ENCODE data around the gene DSCAM.

DSCAM gene

DNA sequence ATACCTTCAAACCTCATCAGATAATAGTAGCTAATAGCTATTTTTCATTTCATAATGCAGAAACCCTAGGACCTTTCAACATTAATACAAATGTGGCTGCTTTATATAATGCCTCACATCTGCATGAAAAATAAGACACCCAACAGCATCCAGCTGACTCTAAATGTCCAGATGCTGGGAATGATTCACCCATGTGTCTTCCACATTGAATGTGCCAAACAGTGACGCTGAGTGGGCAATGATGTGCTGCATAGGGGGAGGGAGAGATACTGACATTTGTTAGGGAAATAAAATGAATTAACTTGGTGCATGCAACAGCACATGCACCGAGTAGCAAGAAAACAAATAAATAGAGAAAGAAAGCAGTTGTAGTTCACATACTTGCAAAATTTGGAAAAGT, 199.3 kb downstream of the DSCAM start:
- no peak for DNase-seq

DNA sequence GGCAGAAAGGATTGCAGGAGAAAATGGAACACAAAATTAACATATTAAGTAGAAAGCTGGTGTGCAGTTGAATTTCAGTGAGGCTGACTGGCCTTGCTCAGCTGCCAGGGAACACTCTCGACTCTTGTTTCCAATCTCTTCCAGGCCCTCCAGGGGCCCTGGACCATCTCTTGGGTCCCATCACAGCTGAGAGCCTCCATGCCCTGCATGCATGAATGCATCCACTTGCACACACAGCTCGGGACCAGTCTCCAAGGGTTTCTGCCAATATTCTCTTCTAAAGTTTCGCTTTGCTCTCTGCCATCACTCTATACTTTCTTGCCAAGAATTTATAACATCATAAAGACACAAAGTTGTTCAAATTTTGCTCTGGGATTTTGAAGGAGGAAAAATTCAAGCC, 200.3 kb downstream of the DSCAM start:
- DNase-seq: no peak

DNA sequence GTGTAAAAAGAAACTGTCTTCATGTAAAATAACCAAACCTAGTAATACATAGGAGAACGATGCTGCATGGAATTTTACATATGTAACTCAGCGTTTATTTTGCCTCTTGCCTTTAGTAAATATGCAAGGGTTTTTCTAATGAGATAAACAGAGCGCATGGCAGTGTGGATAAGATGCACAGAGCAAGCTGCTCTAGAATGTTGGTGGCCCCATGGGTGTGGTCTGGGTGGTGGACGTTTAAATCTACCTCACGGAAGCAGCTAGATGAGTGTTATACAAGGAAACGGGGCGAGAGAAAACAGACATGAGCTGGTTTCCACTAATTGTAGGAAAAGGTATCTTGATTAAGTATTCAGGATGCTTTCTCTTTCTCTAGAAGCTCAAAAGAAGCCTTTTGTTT, 205.9 kb downstream of the DSCAM start:
- no peak for DNase-seq

DNA sequence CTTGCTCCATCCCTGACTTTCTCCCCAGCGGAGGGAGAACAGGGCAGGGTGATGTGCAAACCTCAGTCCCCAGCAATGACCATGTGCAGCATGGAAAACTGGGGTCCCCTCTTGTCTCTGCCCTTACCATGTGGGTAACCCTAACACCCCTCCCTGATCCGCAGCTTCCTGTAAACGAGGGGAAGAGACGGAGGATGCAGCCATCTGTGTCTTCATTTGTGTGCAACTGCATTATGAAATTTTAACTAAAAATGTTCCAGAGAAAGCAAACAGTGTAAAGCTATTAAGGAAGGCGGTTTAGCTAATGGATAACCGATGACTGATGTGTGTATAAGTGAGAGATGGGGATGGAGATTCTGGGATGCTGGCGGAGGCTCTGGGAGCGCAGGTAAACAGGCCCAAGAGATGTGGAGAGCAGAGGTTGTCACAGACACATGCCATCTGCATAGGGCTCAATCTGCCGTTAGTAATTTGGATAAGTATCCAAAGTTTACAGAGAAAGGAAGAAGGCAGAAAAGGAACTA, 206.6 kb downstream of the DSCAM start:
- DNase-seq: peak in 1 of 2 experiments; percentile 47

DNA sequence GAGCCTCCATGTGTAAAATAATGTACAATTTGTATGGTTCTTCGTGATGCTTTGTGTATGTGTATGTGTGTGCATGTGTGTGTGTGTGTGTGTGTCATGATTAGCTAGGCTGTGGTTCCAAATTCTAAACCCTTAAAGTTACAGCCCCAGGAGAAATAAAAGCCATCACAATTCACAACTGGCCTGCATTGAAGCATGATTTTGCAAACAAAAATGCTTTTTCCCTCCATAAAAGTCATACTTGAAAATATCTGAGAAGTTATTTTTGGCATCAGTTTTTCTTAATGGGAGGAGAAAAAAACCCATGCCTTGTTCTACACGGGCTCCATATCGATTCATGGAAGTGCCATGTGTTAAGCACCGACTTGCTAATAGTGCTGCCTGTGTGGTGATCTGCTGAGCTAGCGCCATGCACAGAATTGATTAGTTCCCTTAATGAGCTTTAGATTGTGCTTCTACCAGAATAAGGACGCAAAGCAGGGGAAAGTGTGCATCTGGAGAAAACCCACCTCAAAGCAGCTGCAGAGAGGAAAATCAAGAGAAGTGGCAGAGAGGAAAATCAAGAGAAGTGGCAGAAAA, 207.3 kb downstream of the DSCAM start:
- peak in 1 of 2 experiments; percentile 28 for DNase-seq

DNA sequence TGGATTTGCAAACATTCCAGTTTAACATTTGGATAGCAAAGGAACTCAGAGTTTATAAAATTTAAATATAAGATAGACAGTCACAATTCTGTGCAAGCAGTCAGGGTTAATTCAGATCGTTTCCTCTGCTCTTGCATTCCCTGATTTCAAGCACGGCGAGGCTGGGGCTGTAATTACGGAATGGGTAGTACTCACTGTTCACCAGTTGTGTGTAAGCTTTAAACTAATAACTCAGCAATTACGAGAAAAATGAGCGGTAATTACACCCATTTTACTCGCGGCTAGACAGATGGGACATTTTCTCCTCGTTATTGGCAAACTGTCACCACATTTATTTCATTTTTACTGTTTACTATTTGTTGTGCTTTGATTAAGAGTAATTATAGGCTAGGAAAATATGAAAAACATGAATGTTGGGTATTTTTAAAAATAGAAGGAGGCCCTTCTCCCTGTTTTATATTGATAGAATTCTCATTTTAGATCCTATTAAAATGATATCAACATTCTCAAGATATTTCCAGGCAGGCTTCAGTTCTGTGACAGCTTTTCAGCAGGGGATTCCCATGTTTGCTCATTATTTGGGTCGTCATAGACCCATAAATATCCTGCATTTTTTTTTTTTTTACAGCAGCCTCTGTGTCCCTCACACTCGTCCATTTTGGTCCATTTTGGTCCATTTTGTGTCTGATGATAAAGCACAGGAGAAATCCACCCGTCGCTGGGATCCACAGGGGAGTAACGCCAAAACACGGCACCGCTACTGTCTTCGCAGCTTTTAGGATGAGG, 208.3 kb downstream of the DSCAM start:
- peak; percentile 88 to 91 for DNase-seq

DNA sequence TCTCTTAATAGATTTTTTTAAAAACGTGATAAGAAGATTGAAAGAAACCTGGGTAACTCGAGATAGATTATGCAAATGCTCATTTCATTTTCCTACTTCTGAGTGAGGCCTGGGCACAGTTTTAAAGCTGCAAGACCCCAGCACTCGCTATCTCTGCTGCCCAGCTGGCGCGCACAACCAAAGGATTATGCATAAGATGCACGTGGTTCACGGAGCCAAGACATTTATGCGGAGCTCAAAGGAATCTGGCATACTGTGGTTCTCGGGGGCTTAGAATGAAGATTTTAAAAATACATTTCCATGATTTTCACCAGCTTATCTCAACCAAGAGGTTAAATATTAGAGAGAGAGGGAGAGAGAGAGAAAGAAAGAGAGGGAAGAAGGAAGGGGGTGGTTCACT, 210.9 kb downstream of the DSCAM start:
- DNase-seq: no peak

DNA sequence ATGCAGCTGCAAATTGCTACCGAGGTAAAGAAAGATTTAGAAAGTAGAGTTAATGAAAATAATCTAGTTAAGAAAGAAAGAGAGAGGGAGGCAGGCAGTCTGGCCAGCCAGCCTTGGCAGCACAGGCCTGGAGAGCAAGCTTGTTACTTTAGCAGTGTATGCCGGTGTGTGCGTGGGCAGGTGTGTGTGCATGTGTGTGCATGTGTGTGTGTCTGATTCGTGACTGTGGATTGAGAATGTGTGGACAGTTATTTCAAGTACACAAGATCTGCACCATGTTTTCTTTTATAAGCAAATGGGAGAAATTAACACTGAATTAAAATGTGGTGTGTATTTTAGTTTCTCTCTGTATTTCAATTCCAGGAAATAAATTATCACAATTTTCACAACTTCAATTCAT, 211.6 kb downstream of the DSCAM start:
- no peak for DNase-seq

DNA sequence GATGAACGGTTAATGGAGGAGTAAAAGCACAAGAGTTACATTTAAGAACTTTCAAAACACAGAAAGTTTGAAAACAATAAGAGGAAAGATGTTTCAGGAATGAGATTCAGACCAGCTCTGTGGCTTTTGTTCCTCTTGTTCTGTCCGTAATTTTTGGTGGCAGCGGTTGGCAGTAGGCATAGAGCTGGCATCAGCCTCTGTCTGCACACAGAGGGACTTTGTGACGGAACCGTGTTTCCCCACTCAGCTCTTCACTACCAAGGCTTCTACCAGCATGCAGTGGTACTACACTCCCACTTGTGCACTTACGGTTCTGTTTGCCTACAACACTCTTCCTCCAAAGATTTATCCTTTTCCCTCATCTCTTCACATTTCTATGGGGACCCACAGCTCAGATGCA, 212.8 kb downstream of the DSCAM start:
- no peak for DNase-seq

DNA sequence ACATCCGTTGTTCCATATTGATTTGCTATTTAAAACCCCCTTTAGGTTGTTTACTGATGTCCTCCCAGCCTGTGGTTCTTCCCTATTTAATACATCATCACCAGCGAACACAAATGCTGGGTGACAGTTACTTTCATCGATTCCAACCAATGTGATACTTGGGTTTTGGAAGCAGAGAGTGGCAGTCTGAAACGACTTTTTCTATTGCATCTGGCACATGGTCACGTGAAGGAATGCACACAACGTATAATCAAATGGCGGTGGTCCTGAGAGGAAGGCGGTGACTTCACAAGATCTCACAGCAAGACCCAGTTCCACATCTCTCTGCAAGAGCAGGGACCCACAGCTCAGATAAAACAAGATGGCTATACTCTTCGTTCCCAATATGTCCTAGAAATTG, 213.9 kb downstream of the DSCAM start:
- no peak for DNase-seq

DNA sequence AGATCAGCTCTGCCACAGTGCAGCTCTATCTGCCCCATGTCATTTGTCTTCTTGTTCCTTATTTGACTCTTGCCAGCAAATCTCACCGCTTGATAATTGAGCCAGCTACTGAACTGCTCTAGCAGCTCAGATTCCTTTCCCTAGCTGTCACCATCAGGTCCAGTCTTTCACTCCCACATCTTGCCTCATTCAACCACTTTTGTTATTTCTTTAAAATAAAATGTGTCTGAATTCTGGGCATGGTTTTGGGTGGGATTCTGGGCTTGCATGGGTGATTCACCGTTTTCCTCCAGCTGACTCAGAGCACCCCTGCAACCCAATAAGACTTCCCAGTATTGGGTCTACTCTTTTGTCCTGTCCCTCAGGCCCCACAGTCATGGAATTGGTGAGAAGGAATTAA, 215.7 kb downstream of the DSCAM start:
- no peak for DNase-seq

DNA sequence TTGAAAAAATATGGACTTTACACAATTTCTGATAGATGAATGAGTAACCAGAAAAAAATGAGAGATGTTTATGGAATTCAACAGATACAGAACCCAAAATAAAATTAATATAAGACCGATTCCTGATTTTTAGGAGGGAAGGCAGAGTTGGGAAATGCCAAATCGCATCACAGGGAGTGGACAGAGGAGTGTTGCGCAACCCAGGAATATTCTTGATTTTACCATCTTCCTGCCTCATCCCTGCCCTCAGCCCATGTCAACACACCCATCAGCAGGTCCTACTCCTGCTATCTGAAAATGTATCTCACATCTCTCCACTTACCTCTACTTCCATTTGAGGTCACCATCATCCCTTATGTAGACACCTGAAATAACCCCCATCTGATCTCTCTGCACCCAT, 221.0 kb downstream of the DSCAM start:
- DNase-seq: no peak

DNA sequence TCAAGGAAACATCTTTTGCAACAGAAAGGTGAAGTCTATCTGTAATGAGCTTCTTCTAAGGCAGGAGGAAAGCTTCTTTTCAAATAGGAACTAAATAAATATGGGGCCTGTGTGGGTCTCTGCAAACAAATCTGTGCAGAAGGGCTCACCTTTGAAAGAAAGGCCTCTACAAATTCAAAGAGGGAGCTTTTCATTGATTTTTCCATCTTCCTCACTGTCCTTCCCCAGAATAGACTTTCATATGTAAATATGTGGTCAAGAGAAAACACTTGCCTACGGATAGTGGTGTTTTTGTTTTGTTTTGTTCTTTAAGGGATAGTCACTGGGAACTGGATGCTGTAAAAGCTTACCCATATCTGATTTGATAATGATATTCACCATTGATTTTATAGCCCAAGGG, 223.4 kb downstream of the DSCAM start:
- no peak for DNase-seq

DNA sequence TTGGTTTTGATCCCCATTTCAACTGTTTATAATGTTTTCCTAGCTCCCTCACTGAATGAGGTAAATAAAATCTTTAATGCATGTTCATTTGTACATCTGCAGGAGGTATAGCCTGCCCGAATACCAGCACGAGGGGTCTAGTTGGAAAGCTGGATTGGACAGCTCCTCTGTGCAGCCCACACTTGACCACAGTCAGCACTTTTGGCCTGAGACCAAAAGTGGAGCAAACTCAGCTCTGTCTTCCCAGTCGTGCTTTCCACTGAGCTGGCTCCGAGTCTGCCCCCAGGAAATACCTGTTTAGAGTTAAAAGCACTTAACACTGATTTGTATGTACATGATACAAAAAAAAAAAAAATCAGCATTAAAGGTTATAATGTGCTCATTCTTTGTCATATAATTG, 224.4 kb downstream of the DSCAM start:
- DNase-seq: peak; percentile 32 to 64

DNA sequence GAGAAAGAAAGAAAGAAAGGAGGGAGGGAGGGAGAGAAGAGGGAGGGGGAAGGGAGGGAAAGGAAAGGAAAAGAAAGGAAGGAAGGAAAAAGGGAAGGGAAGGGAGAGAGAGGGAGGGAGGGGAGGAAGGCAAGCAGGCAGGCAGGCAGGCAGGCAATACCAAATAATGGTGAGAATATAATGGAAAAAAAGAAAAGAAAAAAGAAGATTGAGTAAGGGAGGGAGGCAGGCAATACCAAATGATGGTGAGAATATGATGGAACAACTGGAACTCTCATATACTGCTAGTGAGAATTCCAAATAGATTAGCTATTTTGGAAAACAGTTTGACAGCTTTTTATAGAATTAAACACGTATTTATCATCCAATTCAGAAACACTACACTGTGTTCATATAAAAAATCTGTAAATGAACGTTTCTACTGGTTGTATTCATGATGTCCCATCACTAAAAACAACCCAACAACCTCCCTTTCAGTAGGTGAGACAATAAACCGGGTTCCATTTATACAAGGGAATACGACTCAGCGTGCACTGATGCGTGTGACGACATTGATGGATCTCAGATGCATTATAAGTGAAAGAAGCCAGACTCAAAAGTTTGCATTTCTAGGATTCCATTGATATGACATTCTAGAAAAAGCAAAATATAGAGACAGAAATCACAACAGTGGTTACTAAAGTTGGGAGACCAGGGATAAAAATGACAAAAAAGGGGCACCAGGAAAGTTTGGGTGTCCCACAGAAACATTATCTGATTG, 226.4 kb downstream of the DSCAM start:
- no peak for DNase-seq

DNA sequence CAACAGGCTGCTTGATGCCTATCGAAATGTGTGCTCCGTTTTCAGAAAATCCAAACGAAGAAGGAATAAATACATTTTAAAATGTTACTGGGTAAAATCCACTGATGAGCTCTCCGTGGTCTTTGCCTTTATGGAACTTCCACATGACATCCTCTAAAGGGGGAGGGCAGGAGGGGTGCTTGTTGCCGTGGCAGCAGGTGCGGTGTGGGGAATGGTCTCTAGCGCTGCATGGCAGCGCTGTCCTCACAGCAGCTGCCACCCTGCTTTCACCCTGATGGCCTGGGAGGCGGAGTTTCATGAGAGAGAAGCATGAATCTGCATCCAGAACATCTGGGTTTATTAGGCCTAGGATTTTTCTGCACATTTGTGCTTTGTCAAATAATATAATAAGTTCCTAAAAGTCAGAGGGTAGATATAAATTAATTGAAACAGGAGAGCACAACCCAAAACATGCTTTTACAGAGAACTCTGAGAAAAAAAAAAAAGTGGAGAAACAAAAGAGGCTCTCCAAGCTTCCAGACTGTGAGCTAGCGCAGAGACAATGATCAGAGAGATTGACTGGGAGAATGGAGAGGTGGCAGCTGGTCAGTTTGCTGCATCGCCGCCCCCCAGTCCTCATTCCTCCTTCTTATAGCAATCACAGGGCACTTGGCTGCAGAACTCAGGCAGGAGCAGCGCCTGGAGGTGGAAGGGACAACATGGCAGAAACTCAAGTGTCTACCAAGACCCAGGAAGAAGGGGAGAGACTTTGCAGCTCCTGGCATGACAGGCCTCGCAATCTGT, 228.6 kb downstream of the DSCAM start:
- no peak for DNase-seq

DNA sequence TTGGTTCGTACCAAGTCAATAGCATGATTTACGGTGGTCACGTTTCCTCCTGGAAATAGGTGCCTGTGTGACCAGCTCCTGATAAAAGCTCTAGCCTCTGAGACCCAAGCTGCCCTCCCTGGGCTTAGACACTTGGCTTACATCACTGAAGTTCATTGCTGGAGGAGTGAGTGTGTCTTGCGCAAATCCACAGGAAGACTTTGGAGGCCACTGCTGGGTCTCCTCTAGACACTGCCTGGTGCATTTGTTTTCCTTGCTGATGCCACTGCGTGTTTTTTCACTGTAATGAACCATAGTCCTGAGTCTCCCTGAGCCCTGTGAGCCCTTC, 230.6 kb downstream of the DSCAM start:
- no peak for DNase-seq

DNA sequence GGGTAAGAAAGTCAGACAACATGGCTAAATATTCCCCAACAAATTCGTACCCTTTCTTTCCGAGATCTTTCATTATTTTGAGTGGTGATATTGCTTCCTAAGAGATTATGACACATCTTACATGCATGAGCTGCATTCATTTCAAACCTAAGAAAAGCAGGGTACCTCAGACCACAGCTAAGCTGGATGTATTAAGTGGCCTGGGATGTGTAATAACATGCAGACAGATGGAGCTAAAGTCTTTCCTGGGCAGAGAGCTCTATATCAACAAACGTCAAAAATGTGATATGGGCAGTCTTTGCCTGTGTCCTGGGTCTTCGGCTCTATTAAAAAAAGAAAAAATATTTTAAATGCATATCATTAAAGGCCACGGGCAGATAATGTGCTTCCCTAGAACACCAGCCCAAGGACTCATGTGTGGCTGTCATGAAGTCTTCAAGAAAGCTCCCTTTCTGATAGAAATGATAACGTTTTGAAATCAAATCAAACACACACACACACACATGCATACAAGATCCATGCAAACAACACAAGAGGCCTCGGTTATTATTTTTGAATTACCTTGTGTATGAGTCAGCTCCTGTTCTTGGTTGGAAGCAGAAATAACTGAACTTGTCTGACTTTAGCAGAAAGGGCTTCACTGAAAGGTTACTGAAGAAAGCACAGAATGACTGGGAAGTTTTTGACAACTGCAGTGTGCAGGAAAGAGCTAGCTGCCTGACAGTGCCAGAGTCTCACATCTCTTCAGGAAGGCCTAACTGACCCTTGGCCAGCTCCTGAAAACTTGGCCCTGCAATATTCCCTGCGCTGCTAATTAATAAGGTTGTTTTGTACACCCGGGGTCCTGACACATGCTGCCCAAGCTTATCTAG, 231.2 kb downstream of the DSCAM start:
- no peak for DNase-seq

DNA sequence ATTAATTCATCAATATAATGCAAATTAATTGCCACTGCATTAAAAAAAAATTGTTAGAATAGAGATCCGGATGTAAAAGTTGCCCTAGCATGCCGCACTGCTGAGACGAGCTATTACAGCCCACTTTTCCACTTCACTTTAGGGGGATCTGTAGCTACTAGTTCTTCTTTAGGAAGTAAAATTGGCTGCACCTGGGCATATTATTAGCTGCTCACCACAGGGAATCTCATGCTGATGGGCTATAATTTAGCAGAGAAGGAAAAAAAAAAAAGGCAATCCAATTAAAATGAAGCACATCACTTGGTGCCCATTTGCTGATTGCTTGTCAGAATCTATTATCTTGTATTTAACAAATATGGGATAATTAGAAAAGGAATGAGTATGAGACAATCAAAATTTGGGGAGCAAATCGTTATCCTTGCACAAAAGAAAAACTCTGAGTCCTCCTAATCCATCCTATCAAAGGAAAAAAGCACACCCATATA, 233.4 kb downstream of the DSCAM start:
- DNase-seq: peak in 1 of 2 experiments; percentile 29

DNA sequence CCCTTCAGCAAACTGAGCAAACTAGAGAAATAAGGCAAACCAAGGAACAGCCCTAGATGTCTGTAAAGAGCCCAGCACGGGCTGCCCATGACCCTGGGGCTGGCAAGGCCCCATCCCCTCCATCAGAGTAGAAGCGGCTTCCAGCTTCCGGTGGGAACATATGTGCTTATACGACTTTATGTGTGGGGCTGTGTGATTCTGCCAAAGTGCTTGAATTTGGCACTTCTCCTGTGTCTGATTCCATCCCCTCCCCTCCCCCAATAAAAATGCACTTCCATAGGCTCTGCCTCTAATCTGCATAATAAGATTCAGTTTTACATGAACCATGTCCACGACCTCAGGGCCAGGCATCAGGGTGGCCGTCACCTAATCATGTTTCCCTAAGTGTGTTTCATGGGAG, 236.6 kb downstream of the DSCAM start:
- DNase-seq: no peak

DNA sequence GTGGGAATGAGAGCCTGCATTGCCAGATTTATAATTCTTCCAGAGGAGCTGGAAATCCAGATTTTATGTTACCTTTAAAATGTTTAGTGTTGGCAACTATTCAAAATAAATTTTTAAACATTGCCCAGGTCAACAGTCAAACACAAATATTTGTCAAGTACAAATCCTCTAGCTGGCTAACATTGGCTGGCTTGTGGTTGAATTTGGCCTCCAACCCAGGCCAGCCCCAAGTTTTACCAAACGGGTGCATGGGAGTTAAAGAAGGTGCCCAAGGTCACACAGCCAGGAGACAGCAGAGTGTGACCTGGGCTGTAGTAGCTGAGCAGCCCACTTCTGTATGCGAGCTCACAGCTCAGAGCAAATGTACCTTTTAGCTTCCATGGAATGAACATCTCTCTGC, 240.6 kb downstream of the DSCAM start:
- no peak for DNase-seq

DNA sequence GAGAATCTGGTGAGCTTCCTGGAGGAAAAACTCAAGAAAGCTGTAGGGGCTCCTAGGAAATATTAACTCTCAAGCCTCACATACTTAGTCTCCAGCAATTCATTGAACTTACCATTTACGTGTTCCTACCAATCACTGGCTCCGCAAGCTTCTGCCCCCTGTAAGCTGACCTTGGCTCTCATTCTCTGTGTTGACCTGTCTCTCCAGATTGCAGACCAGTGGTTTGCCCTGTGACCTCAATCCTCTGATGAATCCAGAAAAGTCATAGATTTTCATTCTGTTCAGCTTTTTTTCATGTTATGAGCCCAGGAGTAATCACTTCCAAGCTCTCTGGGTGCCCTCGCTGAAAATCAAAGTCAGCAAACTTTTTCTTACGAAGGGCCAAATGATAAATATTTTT, 241.9 kb downstream of the DSCAM start:
- DNase-seq: no peak
